HG03066 (cell line): ENCODE results near the gene GRM8.

Source experiments
- ATAC-seq: cut with Tn5 transposase; IDR thresholded peaks from one replicate; pipeline ENCODE4 v1.9.1; 2021; ENCODE audit warnings: low read depth; ENCODE audit not compliant: unreplicated experiment

The GRM8 gene

DNA sequence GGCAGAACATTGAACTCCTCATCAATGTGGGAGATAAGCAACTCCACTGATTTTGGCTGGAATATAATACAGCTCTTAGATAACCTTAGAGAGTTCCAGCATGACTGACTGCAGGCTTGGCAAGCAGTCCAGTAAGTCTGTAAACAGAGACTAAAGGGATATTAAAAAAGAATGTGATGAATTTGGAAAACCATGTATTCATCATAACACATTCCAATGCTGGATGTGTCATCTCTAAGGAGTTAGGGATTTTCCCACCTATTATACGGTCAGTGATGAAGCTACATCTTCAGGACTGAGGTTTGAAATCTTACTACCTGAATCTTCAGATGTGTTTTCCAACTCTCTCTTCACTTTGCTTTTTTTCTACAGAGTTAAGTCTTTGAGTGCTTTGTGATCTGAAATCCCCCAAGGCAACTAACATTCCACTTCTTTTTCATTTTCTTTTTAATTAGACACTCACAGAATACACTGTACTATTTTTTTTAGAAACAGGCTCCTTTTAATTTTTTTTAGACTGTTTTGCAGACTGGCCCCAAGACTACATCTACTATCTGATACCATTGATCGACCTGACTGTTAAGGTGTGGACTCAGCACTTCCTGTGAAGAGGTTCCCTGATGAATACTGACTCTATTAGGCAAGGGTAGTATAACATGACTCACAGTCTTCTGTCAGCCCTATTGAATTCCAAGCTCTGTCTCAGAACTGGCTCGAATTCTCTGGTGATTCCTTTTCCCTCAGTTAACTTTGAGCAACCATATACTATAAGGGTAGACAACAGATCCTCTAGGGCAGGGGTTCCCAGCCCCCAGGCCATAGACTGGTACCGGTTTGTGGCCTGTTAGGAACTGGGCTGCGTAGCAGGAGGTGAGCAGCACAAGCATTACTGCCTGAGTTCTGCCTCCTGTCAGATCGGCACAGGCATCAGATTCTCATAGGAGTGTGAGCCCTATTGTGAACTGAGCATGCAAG is 678.2 kb downstream of the GRM8 start:
- ATAC-seq, result no peak

DNA sequence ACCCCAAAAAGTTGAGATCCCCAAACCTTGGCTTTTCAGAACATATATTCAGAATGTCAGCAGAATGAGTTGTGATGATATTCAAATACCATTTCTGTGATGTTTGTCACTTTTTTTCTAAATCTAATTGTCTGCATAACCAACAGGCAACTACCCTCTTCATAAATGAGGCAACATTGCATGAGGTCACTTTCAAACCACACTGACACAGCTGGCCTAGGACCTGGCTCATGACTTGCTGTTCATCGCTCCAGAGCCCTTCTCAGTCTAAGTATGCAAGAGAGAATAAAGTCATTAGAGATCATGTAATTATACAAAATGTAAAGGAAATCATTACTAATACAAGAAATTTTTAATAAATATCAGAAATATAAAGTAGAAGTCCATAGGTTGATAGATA is 681.9 kb downstream of the GRM8 start:
- ATAC-seq, result no peak

DNA sequence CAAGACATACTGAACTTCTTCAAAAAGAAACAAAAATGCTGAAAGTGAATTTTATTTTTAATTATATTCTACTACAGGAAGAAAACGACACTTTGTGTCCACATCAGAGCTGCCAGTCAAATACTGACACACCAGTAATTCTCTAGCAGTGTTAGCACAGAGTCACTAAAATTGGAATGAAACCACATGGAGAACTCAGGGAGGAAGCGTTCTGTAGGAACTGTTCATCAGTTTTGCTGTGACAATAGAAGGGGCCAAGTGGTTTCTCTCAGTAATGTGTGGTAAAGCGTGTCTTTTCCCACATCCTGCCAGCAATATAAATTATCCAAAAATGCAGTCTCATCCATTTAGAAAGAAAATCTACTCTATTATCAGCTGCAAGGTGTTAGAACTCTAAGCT is 683.3 kb downstream of the GRM8 start:
- ATAC-seq, result peak; percentile 78

DNA sequence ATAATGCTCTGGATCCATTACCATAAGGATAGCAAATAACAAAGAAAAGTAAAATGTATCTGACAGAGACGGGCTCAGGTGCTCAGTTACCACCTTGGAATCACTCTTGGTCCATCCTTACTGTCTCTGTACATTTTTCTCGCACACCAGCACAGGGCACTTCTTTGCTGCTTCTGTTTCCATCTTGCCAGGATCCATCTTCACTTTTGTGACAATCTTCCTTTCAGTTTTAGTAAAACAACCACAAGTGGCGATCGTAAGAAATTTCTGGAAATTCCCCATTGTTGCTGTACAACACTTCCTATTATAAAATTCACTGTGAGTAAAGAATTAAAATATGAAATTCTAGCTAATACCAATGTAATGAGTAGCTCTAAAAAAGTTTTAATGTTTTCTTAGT is 695.5 kb downstream of the GRM8 start:
- no peak for ATAC-seq

DNA sequence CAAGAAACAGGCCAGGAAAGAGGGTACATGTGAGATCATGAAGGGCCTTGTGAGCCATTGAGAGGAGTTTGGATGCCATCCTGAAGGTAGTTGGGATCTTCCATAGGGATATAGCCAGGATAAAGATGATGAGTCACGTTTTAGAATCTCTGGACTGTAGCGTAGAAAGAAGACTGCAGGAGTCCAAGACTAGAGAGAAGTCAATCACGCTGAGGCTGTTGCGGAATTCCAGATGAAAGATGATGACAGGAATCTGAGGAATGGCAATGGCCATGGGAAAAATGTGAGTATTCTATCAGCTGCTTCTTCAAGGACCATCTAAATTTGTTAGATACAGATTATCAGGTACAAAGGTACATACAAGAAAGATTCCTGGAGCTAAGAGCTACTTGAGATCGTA is 711.3 kb downstream of the GRM8 start:
- no peak for ATAC-seq

DNA sequence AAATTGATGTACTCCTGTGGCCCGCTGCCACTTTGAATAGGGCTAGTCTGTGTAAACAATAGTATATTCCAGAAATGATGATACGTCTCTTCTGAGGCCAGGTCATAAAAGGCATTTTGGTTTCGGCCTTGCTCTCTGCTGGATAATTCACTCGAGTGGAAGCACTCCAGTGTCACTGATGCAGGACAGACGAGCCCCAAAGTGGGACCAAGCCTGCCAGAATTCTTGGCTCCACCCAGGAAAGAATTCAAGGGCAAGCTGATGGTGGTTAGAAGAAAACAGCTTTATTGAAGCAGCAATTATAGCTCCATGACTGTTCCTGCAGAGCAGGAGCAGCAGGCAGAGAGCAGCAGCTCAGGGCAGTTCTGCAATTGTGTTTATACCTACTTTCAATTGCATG is 717.6 kb downstream of the GRM8 start:
- ATAC-seq, result no peak

DNA sequence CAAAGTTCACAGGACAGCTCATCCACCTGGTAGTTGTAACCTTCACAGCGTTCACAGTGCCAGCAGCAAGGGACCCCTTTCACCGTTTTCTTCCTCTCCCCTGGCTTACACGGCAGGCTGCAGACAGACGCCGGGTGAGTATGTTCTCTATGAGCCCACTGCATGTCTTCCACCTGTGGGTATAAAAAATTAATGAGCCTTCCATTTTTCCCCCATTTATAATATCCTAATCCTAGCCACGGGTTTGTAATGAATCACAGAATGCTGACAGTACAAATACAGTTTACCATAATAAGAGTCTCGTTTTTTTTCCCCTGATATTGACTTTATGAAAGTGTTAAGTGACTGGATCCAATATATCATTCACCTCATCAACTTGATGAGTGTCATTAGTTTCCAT is 719.0 kb downstream of the GRM8 start:
- no peak for ATAC-seq

DNA sequence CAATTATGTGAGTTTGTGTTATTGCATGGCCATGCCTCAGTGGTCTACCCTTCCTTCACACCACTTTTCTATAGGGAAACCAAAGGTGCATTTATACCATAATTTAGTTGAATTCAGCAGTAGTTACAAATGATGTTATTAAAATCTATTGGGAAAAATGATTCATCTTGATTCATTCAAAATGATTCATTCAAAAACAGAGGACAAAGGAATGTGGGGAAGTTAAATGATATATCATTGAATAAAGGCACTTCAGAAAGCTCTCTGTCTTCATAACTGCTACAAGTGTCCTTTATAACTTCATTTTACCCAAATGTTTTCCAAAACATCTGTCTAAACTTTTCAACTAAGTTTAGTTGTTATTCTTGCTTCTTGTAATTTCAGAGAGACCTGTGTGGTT is 722.9 kb downstream of the GRM8 start:
- ATAC-seq, result no peak

DNA sequence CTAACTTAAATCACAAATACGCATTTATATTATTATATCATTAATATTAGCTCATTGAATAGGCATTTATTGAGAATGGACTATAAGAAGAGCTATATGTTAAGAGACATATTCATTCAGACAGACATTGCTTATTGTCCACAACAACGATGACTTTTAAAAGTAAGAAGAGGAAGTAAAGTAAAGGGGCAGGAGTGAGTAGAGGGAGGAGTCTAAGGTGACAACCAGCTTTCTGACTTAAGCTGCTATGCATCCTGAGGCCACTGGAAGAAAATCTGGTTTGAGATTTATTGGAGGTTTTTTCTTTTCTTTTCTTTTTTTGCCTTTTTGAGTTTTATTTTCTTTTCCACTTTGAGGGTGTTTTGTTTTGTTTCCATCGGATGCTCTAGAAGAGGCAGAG is 723.5 kb downstream of the GRM8 start:
- no peak for ATAC-seq

DNA sequence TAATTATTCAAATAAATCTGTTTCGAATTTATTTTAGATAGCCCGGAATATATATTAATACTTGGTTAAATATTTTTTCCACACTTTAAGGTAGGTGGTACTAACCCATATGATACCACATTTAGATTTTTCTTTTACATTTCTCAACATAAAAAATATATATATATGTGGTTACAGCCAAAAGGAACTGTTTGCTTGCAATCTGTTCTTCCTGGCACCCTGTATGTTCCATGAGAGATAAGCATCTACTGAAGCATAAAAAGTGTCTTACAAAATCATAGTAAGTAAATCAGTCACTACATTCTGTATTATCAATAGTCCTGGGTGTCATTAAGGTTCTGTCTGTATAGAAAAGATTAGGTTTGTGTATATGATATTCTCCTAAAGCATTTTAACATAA is 726.8 kb downstream of the GRM8 start:
- ATAC-seq, result no peak

DNA sequence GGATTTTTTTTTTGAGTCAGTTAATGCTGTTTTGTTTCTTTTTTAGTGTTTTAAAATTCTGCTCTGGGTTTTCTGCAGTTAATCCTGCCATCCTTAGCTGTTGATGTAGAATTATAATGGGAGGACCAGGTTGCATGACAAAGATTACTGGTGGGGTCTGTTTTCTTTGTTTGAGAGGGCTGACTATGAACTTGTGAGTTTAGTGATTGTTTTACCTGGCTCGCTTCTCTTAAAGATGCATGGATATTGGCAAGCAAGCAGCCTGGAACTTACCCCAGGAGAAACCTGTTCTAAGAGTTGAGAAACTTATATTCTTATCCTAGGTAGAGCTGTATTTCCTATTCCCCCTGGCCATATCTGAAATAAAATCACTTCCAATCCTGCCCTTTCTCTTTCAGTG is 727.8 kb downstream of the GRM8 start:
- ATAC-seq, result no peak

DNA sequence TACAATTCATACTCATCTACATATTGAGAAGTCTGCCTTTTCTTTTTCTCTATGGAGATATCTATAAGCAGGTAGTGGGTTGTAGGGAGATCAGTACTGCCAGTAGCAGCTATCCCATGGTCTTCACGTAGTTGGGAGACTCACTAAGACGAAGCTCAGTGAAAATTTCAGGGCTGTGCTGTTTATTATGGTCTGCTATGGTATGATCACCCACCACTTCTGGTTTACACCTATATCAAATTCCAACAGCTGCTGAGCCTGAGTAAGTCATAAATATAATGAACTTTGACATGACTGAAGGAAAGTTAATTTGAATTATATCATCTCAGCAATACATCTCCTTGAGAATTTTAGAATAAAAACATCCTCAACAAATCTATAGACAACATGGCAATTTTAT is 741.7 kb downstream of the GRM8 start:
- no peak for ATAC-seq

DNA sequence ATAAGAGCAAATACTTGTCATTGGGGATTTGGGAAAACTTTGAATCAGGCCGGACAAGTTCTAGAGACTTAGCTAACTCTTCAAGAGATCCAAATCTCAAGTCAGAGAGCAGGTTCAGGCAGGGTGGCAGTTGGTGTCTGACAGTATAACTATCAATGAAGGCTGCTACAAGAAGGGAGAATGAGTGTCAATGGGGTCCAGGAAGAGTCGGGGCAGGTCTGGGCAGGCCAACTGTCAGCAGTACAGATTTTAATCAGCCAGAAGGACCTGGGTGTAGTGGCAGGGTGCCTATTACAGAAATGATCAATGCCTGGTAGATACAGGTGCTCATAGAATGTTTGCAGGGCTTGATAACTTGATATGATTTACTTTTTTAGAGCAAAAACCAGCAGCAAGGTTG is 751.1 kb downstream of the GRM8 start:
- ATAC-seq, result peak; percentile 71

DNA sequence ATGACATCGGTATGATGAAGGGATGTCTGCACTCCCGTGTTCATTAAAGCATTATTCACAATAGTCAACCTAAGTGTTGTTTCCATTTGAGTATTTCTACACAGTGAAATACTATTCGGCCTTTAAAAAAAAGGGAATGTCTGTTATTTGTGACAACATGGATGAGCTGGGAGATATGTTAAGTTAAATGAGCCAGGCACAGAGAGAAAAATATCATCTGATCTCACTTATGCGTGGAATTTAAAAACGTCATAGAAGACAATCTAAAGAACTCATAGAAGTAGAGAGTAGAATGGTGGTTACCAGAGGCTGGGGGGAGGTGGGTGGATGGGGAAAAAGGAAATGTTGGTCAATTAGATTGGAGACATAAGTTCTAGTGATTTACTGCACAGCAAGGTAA is 753.3 kb downstream of the GRM8 start:
- no peak for ATAC-seq

DNA sequence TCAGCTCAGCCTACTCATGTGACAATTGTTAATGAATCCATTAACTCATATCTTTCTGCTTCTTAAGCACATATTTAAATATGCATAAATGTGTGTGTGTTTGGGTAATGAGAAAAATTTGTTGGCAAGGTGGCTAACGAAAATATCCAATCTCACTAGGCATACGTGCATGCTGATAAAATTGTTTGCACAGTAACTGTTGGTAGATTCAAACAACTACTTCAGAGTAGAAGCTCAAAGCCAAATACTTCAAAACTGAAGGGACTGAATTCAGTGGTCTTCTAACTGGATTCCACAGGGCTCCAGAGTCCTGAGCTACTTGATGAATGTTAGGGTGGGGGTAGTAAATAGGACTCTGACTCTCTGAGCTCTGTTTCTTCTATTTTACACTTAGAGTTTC is 757.0 kb downstream of the GRM8 start:
- no peak for ATAC-seq

DNA sequence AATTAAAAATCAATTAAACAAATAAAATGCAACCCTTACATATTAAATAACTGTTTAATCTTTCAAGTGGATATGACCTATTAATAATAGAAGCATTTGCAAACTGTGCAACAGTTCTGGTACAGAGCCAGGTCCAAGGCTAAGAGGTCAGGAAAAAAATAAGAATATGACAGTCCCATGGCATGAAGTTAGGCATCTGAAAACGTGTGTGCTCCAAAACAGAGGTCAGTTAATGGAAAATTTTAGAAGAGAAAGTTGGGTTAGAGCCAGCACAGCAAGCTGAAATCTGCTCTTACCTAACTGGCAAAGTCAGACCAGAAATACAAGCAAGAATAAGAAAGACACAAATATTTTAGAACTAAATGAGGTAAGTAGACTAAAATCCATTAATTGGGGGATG is 757.7 kb downstream of the GRM8 start:
- no peak for ATAC-seq

DNA sequence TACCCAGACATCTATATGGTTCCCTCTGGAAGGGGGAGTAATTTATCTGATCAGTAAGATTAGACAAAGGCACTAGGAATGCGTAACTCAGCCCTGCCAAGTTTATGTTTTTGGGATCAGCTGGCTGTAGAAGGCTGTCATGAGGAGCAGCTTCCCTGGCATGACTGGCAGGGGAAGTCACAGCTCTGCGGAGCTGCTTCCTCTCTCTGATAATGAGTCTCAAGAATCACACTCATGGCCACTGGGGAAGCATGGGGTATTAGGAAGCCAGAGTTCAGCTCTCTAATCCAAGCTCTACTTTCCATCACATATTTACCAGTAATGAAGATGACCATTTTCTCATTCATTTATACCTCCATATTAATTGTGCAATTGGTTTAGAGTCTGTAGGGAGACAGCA is 758.9 kb downstream of the GRM8 start:
- no peak for ATAC-seq

DNA sequence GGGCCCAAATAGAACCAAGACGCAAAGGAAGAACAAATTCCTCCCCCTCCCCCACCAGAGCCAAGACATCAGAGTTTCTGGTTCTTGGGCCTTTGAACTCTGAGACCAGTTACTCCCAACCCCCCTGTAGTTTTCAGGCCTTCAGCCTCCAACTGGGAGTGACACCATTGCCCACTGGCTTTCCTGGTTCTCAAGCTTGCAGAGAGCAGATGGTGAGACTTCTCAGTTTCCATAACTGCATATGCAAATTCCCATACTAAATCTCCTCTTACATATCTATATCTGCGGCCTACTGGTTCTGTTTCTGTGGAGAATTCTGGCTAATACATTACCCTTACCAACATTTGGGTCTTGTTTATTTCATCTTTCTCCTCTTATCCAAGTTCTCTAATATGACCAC is 762.9 kb downstream of the GRM8 start:
- no peak for ATAC-seq

DNA sequence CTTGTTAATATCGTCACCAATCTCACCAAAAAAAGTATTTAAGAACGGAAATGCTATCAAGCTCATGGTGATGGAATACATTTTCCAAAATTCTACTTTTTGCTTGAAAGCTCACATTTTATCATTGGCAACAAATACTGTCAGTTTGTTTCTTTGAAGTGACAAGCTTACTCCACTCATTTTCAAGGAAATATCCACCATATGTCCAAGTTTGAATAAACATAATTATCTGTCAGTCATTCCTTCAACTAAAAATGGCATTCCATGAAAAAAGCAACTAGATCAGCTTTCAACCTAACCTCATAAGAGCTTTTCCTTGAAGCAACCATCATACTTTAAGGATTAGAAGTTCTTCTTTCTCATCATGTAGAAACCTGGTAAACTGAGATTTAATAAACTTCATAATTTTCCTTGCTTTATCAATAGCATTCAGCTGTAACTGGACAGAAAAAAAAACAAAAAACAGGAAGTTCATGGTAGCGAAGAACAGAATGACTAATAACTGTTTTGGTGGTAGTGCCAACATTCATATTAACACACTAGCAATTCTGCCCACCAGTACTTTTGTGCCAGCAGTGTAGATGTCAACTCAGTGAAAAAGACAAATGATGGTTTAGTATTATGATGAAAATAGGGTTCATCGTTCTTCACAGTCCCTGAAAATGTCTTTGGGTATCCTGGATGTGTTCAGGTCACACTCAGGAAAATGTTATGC is 764.9 kb downstream of the GRM8 start:
- ATAC-seq, result no peak

DNA sequence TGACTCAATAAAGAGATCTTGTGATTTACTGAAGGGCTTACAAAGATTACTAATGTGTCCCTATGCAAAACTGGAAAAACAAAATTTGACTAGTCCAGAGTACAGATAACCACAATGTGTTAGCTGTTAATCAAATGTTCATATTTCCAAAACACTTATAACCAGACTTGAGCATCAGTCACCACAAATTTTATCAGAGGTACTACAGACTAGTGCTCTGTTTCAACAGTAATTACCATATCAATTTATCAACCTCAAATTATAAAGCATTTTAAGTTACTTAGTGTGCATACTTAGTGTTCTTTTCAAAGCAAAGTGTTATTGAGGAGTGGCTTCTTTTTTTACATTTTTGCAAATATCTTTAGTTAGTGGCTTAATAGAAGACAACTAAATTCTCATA is 765.9 kb downstream of the GRM8 start:
- ATAC-seq, result no peak

DNA sequence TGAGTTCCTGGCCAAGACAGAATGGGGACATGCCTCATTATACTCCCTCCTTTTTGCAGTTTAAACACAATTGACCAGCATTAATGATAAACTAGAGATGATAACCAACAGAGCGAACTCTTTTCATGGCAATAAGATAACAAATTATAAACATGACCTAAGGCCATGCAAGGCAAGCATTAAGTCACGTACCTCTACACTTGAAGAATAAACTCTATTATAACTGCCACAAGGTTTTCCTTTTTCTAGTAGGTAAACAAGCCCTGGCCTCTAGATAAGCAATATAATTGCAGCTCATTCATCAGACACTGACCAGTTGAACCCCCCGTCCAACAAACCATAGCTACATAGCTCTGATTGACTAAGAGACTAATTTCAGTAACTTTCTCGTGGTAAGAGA is 767.0 kb downstream of the GRM8 start:
- no peak for ATAC-seq

DNA sequence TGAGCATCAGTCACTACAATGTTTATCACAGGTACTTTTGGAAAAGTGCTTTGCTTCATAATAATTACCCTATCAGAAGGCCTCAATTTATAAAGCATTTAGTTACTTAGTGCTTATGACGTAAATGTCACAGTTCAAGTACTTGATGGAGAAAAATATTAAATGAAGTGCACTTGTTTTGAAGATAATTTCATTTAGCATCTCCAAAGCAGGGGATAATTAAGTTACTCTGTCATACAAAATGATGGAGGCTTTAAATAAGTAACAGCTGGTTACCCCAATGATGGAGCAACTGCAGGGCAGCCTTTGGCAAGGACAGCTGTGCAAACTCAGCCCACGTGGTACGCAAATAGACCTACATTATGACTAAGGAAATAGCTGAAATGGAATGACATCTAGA is 768.8 kb downstream of the GRM8 start:
- ATAC-seq, result no peak
